ENCODE results near the gene CCNQ.
A peak's percentile ranks its signal among the peaks of the same experiment; 100 is the strongest.

CCNQ gene

DNA sequence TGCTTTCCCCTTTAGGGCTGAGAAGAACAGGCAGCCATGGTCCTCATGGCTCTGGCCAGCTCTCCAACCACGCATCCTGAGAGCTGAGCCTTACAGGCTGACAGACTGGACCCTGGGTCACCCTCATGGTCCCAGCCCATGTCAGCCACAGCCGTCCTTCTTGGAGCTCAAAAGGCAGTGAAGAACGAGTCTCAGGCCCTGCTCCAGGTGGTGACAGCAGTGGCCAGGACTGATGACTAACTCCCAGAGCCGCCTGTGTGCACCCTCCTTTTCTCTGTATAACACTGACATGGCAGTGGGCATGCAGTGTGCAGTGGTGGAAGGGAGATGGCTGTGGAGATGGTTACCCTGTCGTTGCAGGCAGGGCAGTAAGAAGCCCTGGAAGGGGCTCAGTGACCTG is 37.8 kb upstream of the CCNQ start:
- DNase-seq = no peak

GRCh38 chrX:153635788-153636668 is 37.1 kb upstream of the CCNQ start:
- peak; percentile 39 for DNase-seq

GRCh38 chrX:153635388-153635787 is 36.4 kb upstream of the CCNQ start:
- no peak for DNase-seq

DNA sequence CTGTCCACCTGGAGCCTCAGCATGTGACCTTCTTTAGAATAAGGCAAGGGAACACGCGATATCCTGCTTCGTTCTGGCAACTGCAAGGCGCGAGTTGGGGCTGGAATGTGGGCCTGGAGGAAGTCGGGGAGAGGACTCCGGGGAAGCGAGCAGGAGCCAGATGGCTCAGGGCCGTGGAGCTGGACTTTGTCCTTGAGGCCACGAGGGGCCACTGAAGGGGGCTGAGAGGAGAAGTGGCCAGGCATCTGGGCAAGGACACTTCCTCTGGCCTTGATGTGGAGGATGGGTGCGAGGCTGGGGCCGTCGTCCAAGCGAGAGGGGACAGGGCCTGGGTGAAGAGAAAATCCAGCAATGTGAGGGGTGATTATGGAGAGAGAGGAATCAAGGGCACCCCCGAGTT is 35.9 kb upstream of the CCNQ start:
- no peak for DNase-seq

DNA sequence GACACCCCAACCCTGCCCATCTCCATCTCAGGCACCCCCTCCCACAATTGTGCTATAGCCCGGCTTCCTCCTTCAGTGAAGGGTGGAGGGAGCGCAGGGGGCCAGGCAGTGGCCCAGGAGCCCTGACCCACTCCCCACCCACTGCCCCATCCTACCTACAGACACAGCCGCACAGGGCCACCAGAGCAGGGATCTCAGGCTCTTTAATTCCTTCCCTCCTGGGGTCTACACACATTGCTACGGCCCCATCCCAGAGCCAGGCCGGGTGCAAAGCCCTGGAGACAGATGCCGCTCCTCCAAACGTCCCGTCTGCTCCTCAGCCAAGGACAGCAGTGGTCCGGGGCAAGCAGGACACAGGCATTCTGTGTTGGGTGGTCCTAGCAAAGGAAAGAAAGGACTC is 35.3 kb upstream of the CCNQ start:
- no peak for DNase-seq

DNA sequence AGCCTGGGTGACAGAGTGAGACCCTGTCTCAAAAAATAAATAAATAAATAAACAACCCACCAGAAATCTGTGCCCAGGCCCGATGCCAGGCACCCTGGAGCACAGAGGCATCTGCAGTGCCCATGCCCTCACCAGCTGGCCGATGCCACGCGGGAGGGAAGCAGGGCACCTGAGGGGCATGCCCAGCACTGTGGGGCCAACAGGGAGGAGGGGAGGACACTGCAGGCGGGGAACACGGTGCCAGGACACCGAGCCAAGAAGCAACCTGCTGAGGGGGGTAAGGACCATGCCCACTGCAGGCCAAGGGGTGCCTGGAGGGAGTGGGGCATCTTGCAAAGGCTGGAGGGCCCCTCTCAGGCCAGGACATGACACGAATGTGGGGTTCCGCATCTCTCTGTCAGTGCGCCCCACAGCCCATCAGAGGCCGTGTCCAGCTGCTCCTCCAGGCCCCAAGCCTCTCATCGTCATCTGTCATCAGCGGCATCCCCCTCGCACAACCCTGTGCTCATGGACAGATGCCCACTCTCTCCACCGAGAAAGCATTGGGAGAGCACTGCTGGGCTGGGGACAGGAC is 34.8 kb upstream of the CCNQ start:
- no peak for DNase-seq

GRCh38 chrX:153633048-153633447 is 34.1 kb upstream of the CCNQ start:
- no peak for DNase-seq

- no peak for DNase-seq
These were observed 33.6 kb upstream of the CCNQ start for GRCh38 chrX:153632595-153632946.

DNA sequence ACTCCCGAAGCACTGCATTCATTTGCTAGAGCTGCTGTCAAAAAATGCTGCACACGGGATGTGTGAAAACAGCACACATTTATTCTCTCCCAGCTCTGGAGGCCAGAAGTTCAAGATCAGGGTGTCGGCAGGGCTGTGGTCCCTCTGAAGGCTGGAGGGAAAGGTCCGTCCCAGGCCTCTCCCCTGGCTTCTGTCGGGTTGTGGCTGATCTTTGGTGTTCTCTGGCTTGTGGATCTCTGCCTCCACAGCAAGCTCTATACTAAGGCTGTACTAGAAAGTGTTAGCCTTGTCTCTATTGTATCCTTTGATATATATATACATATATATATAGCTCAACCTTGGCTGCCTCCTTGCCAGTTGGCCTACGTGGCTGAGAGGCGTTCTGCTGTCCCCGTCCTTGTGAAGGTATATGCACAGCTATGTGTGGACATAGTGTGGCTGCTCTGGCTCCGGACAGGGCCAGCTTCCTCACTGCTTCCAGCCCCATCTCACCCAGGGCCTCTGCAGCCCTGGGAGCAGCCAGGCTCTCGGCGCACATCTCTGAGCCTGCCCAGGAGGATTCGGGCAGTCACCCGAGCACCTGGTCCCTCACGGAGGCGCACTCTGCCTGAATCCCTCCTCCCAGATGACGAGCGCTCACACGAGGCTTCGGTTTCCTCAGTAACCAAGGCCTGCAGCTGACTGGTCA is 33.1 kb upstream of the CCNQ start:
- DNase-seq = no peak

GRCh38 chrX:153631346-153631745 is 32.4 kb upstream of the CCNQ start:
- DNase-seq = no peak

- DNase-seq = no peak
These were observed 29.7 kb upstream of the CCNQ start for GRCh38 chrX:153628665-153629064.

- no peak for DNase-seq
These were observed 29.2 kb upstream of the CCNQ start for GRCh38 chrX:153628129-153628528.

- no peak for DNase-seq
These were observed 28.8 kb upstream of the CCNQ start for GRCh38 chrX:153627675-153628111.

DNA sequence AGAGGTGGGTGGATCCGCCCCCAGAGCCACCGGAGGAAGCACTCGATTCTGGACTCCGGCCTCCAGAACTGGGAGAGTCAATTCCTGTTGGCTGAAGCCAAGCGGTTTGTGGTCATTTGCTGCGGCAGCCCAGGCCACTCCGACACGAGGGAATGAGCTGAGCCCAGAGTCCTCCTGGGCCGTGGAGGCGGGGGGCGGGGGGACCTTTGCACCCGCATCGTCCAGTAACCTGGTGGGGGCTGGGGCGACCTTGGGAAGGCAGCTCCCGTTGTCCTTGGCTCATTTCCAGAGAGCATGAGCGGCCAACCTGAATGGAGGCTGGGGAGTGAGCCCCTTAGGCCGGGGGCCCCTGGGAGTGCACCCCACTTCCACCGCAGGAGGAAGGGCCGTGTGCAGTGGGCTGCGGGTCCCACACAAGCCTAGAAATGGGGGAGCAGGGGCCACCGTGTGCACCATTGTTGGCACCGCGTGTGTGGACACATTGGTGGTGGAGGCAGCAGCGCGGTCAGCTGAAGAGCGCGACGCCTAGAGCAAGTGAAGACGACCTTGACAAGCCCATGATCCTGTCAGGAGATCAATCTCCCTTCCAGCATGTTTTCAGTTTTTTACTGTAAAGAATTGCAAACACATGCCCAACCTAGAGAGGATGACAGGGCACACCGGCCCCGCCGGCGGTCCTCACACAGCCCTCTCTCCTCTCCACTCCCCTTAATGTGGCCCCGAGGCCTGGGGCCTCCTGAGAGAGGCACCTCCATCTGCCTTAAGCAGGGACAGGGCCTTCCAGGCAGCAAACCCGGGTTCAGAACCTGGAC is 28.1 kb upstream of the CCNQ start:
- no peak for DNase-seq

GRCh38 chrX:153626025-153626633 is 27.2 kb upstream of the CCNQ start:
- DNase-seq = no peak

- DNase-seq = no peak
These were observed 26.5 kb upstream of the CCNQ start for GRCh38 chrX:153625271-153626024.

DNA sequence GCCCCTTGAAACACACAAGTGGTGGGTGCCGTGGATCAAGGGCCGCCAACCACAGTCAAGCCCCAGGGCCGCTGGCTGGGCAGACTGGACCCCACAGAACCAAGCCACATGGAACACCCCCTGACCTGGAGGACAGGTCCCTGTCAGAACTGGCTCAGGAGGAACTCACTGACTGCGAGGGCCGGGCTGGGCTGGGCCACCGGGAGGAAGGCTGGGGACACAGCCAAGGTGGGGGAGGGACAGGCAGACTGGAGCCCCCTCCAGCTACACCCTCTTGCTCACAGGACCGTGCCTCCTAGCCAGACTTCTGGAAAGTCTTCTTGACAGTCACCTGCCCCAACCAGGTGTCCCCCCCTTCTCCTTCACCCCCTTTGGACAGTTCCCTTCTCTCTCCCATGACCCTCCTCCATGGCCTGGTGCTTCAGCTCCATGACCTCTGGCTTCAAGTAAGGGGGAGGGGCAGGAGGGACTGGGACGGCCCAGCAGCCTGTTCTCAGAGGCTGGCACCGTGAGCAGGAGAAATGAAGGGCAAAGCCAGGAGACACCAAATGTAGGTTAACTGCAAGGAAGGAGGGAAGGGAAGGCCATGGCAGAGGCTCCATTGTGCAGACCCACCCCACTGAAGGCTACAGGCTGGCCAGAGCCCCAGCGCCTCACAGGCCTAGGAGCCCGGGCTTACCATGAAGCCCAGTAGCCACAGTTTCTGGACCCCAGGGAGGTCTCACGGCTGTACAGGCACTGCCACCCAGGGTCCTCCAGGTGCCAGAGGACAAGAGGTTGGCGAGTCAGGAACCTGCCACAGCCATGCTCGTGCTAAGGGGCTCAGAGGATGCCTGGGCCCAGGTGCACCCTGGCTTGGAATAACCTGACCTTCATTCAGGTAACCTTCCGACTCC is 25.5 kb upstream of the CCNQ start:
- no peak for DNase-seq

GRCh38 chrX:153623310-153624029 is 24.5 kb upstream of the CCNQ start:
- no peak for DNase-seq

DNA sequence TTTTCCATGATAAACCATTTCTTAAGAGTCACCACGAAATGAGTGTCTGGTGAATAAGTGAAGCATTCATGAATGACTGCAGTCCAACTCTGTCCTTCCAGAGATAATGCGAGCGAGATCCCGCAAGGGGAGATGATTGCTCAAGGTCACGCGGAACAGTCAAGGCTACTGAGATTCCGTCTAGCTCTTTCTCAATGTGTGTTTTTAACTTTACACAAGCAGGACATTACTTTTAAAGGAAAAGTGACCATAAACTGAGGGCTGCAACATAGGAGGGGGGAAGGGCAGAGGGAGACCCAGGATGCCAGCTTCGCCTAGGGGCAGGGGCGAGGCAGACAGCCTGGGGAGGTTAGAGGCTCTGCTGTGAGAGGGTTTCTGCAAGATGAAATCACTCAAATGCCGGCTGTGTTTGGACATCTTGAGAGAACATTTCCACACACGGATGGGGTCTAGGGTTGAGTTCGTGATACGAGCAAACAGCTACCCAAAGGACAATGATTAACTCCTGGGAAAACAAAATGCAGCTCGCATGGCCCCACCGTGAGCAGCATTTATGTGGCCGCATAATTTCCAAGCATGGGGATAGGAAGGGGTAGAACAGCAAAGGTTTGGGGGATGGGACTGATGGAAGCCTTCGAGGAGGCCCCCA is 23.8 kb upstream of the CCNQ start:
- no peak for DNase-seq

All from stimulated activated CD8-positive, alpha-beta memory T cell treated with anti-CD3 and anti-CD28 coated beads, Interleukin-4, amount 100 ng/mL, for 48 hours (primary cell).